GM20000 (cell line): ENCODE results near the gene DHRS7.

ENCODE experiments used
- DNase-seq: peaks from one replicate; pipeline ENCODE4 v3.0.0; 2012; ENCODE audit warnings: low spot score
- CTCF ChIP-seq: IDR thresholded peaks from 2 replicates; pipeline ENCODE4 v1.5.1; 2012; ENCODE audit warnings: mild to moderate bottlenecking, control low read depth; ENCODE audit errors: extremely low read depth, missing control alignments

DHRS7 gene

GRCh38 chr14:60183741-60184140 lies 18.5 kb upstream of the DHRS7 start:
- no peak for TF ChIP-seq CTCF
- DNase-seq = no peak

- no peak for DNase-seq
- TF ChIP-seq CTCF = no peak
These were observed 17.9 kb upstream of the DHRS7 start for GRCh38 chr14:60183138-60183537.

- TF ChIP-seq CTCF = no peak
- no peak for DNase-seq
These were observed 14.3 kb upstream of the DHRS7 start for GRCh38 chr14:60179431-60179869.

GRCh38 chr14:60178820-60179219 lies 13.6 kb upstream of the DHRS7 start:
- no peak for DNase-seq
- no peak for TF ChIP-seq CTCF

GRCh38 chr14:60178164-60178563 lies 13.0 kb upstream of the DHRS7 start:
- DNase-seq = no peak
- no peak for TF ChIP-seq CTCF

GRCh38 chr14:60175255-60175902 lies 10.2 kb upstream of the DHRS7 start:
- no peak for DNase-seq
- no peak for TF ChIP-seq CTCF

GRCh38 chr14:60174352-60175254 lies 9.4 kb upstream of the DHRS7 start:
- DNase-seq = no peak
- TF ChIP-seq CTCF = no peak
